HepG2 (cell line): Measurements from ENCODE around the gene FGF1. TPM values are rescaled to one million over a fixed set of nuclear protein-coding genes. Genes with fewer than 3 reads are reported as not detected.

Experiments
- ATAC-seq: fragments of 200-7000 bp; cut with Tn5 transposase; 3 replicates; pipeline ENCODE4 v1.9.1; 2020; ENCODE audit warnings: mild to moderate bottlenecking, moderate library complexity
- BruUV-seq: library from RNA; stranded (reverse); fragments of 400-500 nt; replicated peaks from 2 replicates; lab custom pipeline; 2021; lab: Mats Ljungman, UMichigan
- CTCF ChIA-PET: fragments of 300-600 bp; formaldehyde crosslinking; extraction: SDS; loops from one replicate; lab custom pipeline; 2021; ENCODE audit warnings: low total read pairs, inconsistent platforms, low intra/inter-chr PET ratio; lab: Yijun Ruan, JAX
- POLR2A ChIA-PET: fragments of 350-600 bp; sonication (Branson Sonifier 250); formaldehyde crosslinking; loops from one replicate; lab custom pipeline; 2020; ENCODE audit warnings: antibody characterized with exemption, inconsistent platforms; lab: Yijun Ruan, JAX
- DNase-seq: peaks from one replicate; pipeline ENCODE4 v3.0.0-alpha.2; 2015; ENCODE audit warnings: low spot score
- FAIRE-seq: peaks from 3 replicates; lab custom pipeline; 2011; peaks lifted over from hg19 to GRCh38; lab: Jason Lieb, UNC
- H2AFZ ChIP-seq: one replicate; pipeline ENCODE4 v1.6.1; 2011; ENCODE audit warnings: low read length, inconsistent platforms
- H3K27ac ChIP-seq: fragments of 300-600 bp; 3 replicates; pipeline ENCODE4 v1.8.0; 2011; ENCODE audit warnings: mixed run types, mild to moderate bottlenecking, mixed read lengths, low read length, inconsistent platforms; ENCODE audit not compliant: insufficient read depth; ENCODE audit errors: extremely low read length
- H3K27me3 ChIP-seq, 2 experiments: fragments of 200-600 bp in 1 of 2; 2 replicates in 1 of 2; 3 replicates in 1 of 2; pipeline versions ENCODE4 v1.6.0 to v1.8.0; 2011; ENCODE audit warnings: low read length in 2 of 2, mild to moderate bottlenecking in 2 of 2, moderate library complexity in 2 of 2, inconsistent platforms in 1 of 2; ENCODE audit not compliant: insufficient read depth in 2 of 2, control insufficient read depth in 1 of 2
- H3K36me3 ChIP-seq, 2 experiments: fragments of 200-600 bp in 1 of 2; replicated peaks in 1 of 2; 2 replicates in 1 of 2; 3 replicates in 1 of 2; pipeline versions ENCODE4 v1.5.1 to v1.8.0; 2011; ENCODE audit warnings: low read length in 2 of 2, inconsistent platforms in 1 of 2; ENCODE audit not compliant: insufficient read depth in 2 of 2, control insufficient read depth in 1 of 2
- H3K4me1 ChIP-seq: 2 replicates; pipeline ENCODE4 v1.5.1; 2012; ENCODE audit warnings: low read length, inconsistent platforms; ENCODE audit not compliant: insufficient read depth
- H3K4me2 ChIP-seq: 2 replicates; pipeline ENCODE4 v1.6.0; 2011; ENCODE audit warnings: low read depth, low read length, inconsistent platforms
- H3K4me3 ChIP-seq, 3 experiments: fragments of 200-600 bp in 1 of 3; sonication (generic), shearing (Covaris generic) in 1 of 3; replicated peaks in 1 of 3; 2 replicates each; pipeline ENCODE4 v1.5.1; 2011 to 2016; ENCODE audit warnings: low read length in 3 of 3, inconsistent platforms in 2 of 3, low read depth in 2 of 3, mild to moderate bottlenecking in 2 of 3, control low read depth in 1 of 3, mixed read lengths in 1 of 3; ENCODE audit not compliant: insufficient read depth in 1 of 3
- H3K79me2 ChIP-seq: one replicate; pipeline ENCODE4 v1.6.1; 2011; ENCODE audit warnings: low read length, inconsistent platforms; ENCODE audit not compliant: insufficient read depth
- H3K9ac ChIP-seq: 2 replicates; pipeline ENCODE4 v1.6.0; 2011; ENCODE audit warnings: mild to moderate bottlenecking, low read depth, low read length, inconsistent platforms; ENCODE audit not compliant: insufficient read depth
- H3K9me3 ChIP-seq: 2 replicates; pipeline ENCODE4 v1.5.1; 2012; ENCODE audit warnings: mild to moderate bottlenecking, low read length
- H4K20me1 ChIP-seq: 2 replicates; pipeline ENCODE4 v1.6.0; 2011; ENCODE audit warnings: inconsistent platforms, mild to moderate bottlenecking, low read length, moderate library complexity; ENCODE audit not compliant: insufficient read depth
- AGO1 ChIP-seq: fragments of 200-400 bp; formaldehyde crosslinking; IDR thresholded peaks from 2 replicates; pipeline ENCODE4 v1.6.1; 2017; ENCODE audit warnings: mild to moderate bottlenecking, low read depth, low read length, moderate library complexity; ENCODE audit not compliant: poor library complexity, severe bottlenecking
- FOSL2 ChIP-seq: sonication (generic); formaldehyde crosslinking; IDR thresholded peaks from 2 replicates; pipeline ENCODE4 v1.4.0; 2020; ENCODE audit warnings: missing genetic modification reagents
- MAFF ChIP-seq: IDR thresholded peaks from 2 replicates; pipeline ENCODE4 v1.6.1; 2011; ENCODE audit warnings: low read depth, low read length, improper control_type of control experiment
- MAFK ChIP-seq, 2 experiments: IDR thresholded peaks in 1 of 2; conservative IDR thresholded peaks in 1 of 2; 2 replicates each; pipeline ENCODE4 v1.6.1; 2011; ENCODE audit warnings: improper control_type of control experiment in 2 of 2, low read length in 2 of 2
- MXD4 ChIP-seq: IDR thresholded peaks from 2 replicates; pipeline ENCODE4 v1.6.1; 2016; ENCODE audit warnings: mild to moderate bottlenecking, missing biosample characterization, missing genetic modification reagents
- NAIF1 ChIP-seq: sonication (generic); formaldehyde crosslinking; IDR thresholded peaks from 2 replicates; pipeline ENCODE4 v1.5.0; 2020; ENCODE audit warnings: mild to moderate bottlenecking, missing genetic modification reagents, borderline replicate concordance
- NFE2 ChIP-seq: sonication (generic); formaldehyde crosslinking; IDR thresholded peaks from 2 replicates; pipeline ENCODE4 v1.4.0; 2020; ENCODE audit warnings: missing genetic modification reagents
- NFE2L2 ChIP-seq: fragments of 150-350 bp; IDR thresholded peaks from 2 replicates; pipeline ENCODE4 v1.6.1; 2014; ENCODE audit warnings: low read length
- PATZ1 ChIP-seq: sonication (generic); formaldehyde crosslinking; IDR thresholded peaks from 2 replicates; pipeline ENCODE4 v1.4.0; 2020; ENCODE audit warnings: missing genetic modification reagents
- TAF15 ChIP-seq: fragments of 200-400 bp; formaldehyde crosslinking; IDR thresholded peaks from one replicate; pipeline ENCODE4 v1.6.1; 2018; ENCODE audit warnings: mild to moderate bottlenecking, low read depth, low read length; ENCODE audit not compliant: poor library complexity, severe bottlenecking
- ZNF530 ChIP-seq: sonication (generic); formaldehyde crosslinking; IDR thresholded peaks from 2 replicates; pipeline ENCODE4 v1.5.0; 2020; ENCODE audit warnings: low read depth, mild to moderate bottlenecking, missing genetic modification reagents
- ZNF879 ChIP-seq: sonication (generic); formaldehyde crosslinking; IDR thresholded peaks from 2 replicates; pipeline ENCODE4 v1.8.1; 2023; ENCODE audit warnings: missing genetic modification reagents
- WGBS: methylation state at CpG from one replicate; pipeline ENCODE4 v1.1.6; 2017; ENCODE audit warnings: low lambda C conversion rate; 5-methylcytosine and 5-hydroxymethylcytosine counted together
- in situ Hi-C: cut with HindIII; loops from 2 replicates; pipeline ENCODE4 v1.10.0; 2017; ENCODE audit warnings: low pct_unique_long_range_greater_than_20kb; ENCODE audit not compliant: extremely low pct_ligation_motif_present
- intact Hi-C: fragments of 100-400 bp; cut with micrococcal nuclease; formaldehyde crosslinking; loops from one replicate; pipeline ENCODE4 v1.10.0; 2022; ENCODE audit not compliant: unreplicated experiment
- polyA plus RNA-seq, 8 experiments: library from polyadenylated mRNA; depleted of rRNA in 3 of 8; stranded (reverse) in 7 of 8; unstranded in 1 of 8; fragments of >200 nt; fragmentation: Illumina TruSeq in 4 of 8; extraction: Trizol in 4 of 8; gene quantifications; 2 replicates each; pipeline versions ENCODE4 v1.2.1 to v1.2.3, GENCODE V29; 2011 to 2016; ENCODE audit warnings: low read depth in 4 of 8, missing spikeins in 1 of 8, mixed read lengths in 1 of 8; ENCODE audit not compliant: insufficient read depth in 1 of 8
- total RNA-seq, 5 experiments: library from RNA; depleted of rRNA; stranded (reverse); fragments of >200 nt; fragmentation: Illumina TruSeq; extraction: Trizol; gene quantifications; 2 replicates each; pipeline ENCODE4 v1.2.3, GENCODE V29; 2016; ENCODE audit warnings: low read depth in 1 of 5
- TF ChIP-seq, protein P1 (sequence below): sonication (generic); formaldehyde crosslinking; IDR thresholded peaks from 2 replicates; pipeline ENCODE4 v1.4.0; 2020; ENCODE audit warnings: mild to moderate bottlenecking, missing genetic modification reagents
- TF ChIP-seq, protein P2 (sequence below): sonication (generic); formaldehyde crosslinking; IDR thresholded peaks from 2 replicates; pipeline ENCODE4 v1.5.0; 2020; ENCODE audit warnings: missing genetic modification reagents
- TF ChIP-seq, protein P3 (sequence below): sonication (generic); formaldehyde crosslinking; IDR thresholded peaks from 2 replicates; pipeline ENCODE4 v1.8.0; 2022; ENCODE audit warnings: missing genetic modification reagents, low read depth, mild to moderate bottlenecking, borderline replicate concordance

FGF1 gene
- total and polyA plus RNA-seq, 2 of the 13 experiments (the other 11 are each of a cell fraction or from before 2014, with no cell fraction given): not detected

- TF ChIP-seq ZNF530 (CRISPR knock-in tag) (no peak), PATZ1 (no peak), TAF15 (no peak)
- TF ChIP-seq, protein P1, sequence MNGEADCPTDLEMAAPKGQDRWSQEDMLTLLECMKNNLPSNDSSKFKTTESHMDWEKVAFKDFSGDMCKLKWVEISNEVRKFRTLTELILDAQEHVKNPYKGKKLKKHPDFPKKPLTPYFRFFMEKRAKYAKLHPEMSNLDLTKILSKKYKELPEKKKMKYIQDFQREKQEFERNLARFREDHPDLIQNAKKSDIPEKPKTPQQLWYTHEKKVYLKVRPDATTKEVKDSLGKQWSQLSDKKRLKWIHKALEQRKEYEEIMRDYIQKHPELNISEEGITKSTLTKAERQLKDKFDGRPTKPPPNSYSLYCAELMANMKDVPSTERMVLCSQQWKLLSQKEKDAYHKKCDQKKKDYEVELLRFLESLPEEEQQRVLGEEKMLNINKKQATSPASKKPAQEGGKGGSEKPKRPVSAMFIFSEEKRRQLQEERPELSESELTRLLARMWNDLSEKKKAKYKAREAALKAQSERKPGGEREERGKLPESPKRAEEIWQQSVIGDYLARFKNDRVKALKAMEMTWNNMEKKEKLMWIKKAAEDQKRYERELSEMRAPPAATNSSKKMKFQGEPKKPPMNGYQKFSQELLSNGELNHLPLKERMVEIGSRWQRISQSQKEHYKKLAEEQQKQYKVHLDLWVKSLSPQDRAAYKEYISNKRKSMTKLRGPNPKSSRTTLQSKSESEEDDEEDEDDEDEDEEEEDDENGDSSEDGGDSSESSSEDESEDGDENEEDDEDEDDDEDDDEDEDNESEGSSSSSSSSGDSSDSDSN (CRISPR knock-in tag): no peak
Observed at GRCh38 chr5:142598338-142598700, 87.6 kb downstream of the FGF1 start (continued).

GRCh38 chr5:142597546-142598337 lies 88.1 kb downstream of the FGF1 start:
- DNase-seq (peak; percentile 32), FAIRE-seq (no peak), ATAC-seq (no peak)
- CTCF ChIA-PET: no interaction called here
- TF ChIP-seq MXD4 (CRISPR knock-in tag) (no peak), ZNF879 (CRISPR knock-in tag) (no peak), FOSL2 (CRISPR knock-in tag) (peak; percentile 49), NFE2L2 (peak; percentile 85), NFE2 (CRISPR knock-in tag) (0 out of 2 replicates have a peak, but pooled peaks have one; percentile 47), MAFF (peak; percentile 83), NAIF1 (CRISPR knock-in tag) (no peak), MAFK (conservative IDR thresholded peaks at IDR 0.05 in 1 of 2, IDR thresholded peaks at IDR 0.05 in 1 of 2; ENCODE audit: low read length in 2 of 2) (peak; percentile 73 to 87), AGO1 (no peak)
- TF ChIP-seq, protein P2, sequence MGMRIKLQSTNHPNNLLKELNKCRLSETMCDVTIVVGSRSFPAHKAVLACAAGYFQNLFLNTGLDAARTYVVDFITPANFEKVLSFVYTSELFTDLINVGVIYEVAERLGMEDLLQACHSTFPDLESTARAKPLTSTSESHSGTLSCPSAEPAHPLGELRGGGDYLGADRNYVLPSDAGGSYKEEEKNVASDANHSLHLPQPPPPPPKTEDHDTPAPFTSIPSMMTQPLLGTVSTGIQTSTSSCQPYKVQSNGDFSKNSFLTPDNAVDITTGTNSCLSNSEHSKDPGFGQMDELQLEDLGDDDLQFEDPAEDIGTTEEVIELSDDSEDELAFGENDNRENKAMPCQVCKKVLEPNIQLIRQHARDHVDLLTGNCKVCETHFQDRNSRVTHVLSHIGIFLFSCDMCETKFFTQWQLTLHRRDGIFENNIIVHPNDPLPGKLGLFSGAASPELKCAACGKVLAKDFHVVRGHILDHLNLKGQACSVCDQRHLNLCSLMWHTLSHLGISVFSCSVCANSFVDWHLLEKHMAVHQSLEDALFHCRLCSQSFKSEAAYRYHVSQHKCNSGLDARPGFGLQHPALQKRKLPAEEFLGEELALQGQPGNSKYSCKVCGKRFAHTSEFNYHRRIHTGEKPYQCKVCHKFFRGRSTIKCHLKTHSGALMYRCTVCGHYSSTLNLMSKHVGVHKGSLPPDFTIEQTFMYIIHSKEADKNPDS (CRISPR knock-in tag): no peak
- TF ChIP-seq, protein P3, sequence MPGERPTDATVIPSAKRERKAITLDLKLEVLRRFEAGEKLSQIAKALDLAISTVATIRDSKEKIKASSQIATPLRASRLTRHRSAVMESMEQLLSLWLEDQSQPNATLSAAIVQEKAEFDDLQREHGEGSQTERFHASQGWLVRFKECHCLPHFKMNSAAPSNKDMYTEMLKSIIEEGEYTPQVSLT (CRISPR knock-in tag): no peak
- Histone ChIP-seq H3K4me2 (no peak overlapping the region), H3K4me3 (no peak overlapping the region), H3K36me3 (no peaks in the 10 kb centered on the region), H3K27me3 (no peaks in the 10 kb centered on the region), H2AFZ (no peak overlapping the region), H3K9ac (no peak overlapping the region), H3K4me1 (peaks cover 17% of the 10 kb centered on the region), H4K20me1 (no peaks in the 10 kb centered on the region), H3K9me3 (no peaks in the 10 kb centered on the region), H3K79me2 (no peaks in the 10 kb centered on the region), H3K27ac (no peak overlapping the region)
- WGBS: 43% methylated on average over 5 of the region's 6 CpGs
- in situ Hi-C loops (no loop called here), intact Hi-C loops (no loop called here)
- POLR2A ChIA-PET: no interaction called here
- no TSS peak for BruUV-seq
